GM21526 (cell line): ENCODE measurements around the gene B3GNT2.
"Not testable (repeated sequence)": the region's sequence is repeated elsewhere in the genome, so short reads cannot be mapped to it uniquely, and the experiment has no call there.

Experiments used
- ATAC-seq: cut with Tn5 transposase; IDR thresholded peaks from one replicate; pipeline ENCODE4 v1.9.1; 2021; ENCODE audit warnings: moderate library complexity; ENCODE audit not compliant: unreplicated experiment, low FRiP score

The B3GNT2 gene

GRCh38 chr2:62195421-62196277 lies at the start of gene B3GNT2:
Gene B3GNT2 (plus strand): TSS chr2:62196115. CDS start chr2:62222221, 26,106 bp downstream.
- ATAC-seq: peak; percentile 39

DNA sequence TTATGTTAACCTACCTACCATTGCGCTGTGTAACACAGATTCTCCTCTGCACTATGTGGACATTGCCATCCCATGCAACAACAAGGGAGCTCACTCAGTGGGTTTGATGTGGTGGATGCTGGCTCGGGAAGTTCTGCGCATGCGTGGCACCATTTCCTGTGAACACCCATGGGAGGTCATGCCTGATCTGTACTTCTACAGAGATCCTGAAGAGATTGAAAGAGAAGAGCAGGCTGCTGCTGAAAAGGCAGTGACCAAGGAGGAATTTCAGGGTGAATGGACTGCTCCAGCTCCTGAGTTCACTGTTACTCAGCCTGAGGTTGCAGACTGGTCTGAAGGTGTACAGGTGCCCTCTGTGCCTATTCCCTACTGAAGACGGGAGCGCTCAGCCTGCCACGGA lies 49.1 kb upstream of the B3GNT2 start:
- not testable (repeated sequence) for ATAC-seq

- ATAC-seq: no peak
Measured at GRCh38 chr2:62147610-62148301, 48.2 kb upstream of the B3GNT2 start.

DNA sequence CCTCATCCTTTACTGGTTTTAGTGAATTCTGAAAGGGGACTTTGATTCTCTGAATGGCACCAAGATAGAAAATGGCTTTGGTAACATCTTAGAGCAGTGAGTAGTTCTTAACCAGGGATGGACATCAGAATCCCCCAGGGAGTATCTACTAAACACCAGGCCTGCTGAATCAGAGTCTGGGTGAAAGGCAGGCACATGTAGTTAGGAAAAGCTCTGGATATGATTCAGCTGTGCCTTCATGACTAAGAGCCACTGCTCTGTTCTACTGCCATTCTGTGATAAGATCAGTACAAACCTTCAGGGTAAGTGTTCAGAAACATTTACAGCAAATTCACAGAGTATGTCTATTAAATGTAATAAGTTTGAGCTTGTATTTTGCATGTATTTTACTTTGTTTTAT lies 46.2 kb upstream of the B3GNT2 start:
- ATAC-seq: no peak

DNA sequence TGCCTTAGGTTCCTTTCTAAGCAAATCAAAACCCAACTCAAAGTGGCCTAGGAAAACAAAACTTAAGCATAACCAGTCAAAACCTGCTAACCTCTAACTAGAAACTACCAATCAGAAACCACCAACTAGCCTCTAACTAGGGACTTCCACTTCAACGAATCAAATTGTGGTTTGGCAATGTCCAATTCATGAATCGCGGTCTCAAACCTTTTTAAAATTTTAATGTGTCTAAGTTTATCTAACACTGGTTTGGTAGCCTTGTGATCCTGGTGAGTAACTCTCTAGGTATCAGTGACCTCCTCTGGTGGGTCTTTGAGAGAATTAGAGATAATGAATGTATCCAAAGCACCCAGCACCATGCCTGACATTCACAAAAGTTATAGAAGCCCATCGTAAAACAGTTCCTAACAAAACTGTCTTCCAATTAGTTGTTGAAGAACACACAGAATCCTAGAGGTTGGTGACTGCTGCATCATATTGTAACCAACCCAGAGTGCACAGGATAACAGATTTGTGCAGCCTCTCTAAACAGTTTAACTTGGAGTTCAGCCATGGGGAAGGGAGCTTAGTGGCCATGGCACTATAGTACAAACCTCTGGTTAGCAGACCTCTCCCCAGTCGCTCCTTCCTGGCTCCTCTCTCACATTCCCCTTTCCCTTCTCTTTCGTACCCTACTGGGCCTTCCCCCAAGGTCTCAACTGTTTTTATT lies 45.2 kb upstream of the B3GNT2 start:
- no peak for ATAC-seq

GRCh38 chr2:62151306-62151638 lies 44.6 kb upstream of the B3GNT2 start:
- no peak for ATAC-seq

- ATAC-seq: no peak
Measured at GRCh38 chr2:62152000-62152399, 43.9 kb upstream of the B3GNT2 start.

- ATAC-seq: no peak
Measured at GRCh38 chr2:62156861-62157496, 38.9 kb upstream of the B3GNT2 start.

- ATAC-seq: no peak
Measured at GRCh38 chr2:62158444-62159121, 37.3 kb upstream of the B3GNT2 start.

GRCh38 chr2:62160691-62161090 lies 35.2 kb upstream of the B3GNT2 start:
- ATAC-seq: not testable (repeated sequence)

GRCh38 chr2:62163106-62163831 lies 32.6 kb upstream of the B3GNT2 start:
- no peak for ATAC-seq

DNA sequence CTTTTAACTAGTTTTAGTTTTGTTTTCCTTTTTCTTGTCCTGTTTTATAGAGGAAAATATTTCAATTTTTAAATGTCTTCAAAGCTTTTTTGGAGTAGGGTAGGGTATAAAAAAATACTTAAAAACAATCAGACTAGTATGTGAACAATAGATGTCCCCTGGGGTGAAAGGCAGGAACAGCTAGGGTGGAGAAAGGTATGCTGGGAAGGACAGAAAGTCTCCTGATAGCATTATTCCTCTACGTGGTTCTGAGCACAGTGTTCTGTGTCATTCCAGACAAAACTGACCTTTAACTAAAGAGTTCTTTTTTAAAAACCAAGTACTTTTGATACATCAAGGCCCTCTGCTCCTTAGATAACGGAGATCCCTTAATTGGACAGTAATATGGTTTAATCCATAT lies 32.1 kb upstream of the B3GNT2 start:
- no peak for ATAC-seq

DNA sequence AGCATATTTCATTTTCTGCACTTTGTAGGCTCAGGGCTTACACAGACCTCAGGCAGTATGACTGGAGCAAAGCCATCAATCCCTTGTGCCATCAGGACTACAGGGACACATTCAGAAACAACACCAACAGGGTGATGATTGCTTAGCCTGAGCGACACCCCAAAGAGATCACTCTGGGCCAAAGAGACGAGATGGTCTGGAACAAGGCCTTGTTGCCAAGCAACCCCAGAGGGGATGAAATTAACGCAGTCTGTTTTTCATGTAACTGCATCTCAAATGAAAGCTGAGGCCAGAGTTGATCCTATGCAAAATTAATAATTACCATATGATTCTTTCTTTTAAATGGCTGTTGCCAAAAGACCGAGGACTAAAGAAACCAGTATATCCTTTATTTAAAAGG lies 20.2 kb upstream of the B3GNT2 start:
- ATAC-seq: no peak

- ATAC-seq: no peak
Measured at GRCh38 chr2:62176801-62177200, 19.1 kb upstream of the B3GNT2 start.

DNA sequence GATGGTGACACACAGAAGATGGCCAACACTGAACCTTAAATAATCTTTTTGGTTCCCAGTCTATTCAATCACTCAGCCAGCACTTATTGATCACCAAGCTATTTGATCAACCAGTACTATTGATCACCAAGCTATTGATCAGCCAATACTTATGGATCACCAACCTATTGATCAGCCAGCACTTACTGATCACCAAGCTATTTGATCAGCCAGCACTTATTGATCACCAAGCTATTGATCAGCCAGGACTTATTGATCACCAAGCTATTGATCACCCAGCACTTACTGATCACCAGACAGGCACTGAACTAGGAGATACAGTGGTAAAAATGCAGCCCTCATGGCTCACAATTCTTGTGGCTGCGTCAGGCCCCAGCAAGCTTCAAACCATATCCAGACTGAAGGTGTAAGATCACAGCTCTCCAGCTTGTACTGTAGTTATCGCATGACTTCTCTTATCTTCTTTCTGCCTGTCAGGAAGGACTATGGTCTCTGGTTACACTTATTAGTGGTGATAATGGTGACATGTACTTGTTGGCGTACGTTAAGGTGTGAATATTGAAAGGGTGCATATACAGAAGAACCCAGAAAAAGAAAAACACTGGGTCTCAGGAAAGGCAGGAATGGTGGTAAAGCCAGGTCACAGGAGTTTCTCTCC lies 18.4 kb upstream of the B3GNT2 start:
- no peak for ATAC-seq

DNA sequence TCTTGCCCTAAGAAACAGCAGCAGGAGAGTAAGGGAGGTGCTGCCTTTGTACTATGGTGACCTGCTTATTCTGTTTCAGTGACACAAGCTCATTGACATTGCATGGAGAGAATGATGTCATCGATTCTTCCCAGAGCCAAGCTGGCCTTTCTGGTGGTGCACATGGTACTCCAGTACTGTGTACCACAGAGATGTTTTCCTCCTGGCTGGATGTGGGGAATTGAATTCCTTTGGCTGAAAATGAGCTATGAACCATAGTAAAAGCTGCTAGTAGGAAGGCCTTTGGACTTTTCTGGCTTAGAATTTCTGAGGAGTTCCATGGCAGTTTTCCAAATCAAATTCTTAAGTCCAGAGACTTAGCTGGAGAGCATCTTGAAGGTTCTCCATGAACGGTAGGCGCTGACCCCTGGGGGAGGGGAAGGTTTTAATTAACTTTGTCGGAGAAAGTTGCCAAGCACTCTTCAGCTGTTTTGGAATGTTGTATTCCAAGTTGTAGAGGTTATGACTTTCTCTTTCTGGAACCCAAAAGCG lies 17.1 kb upstream of the B3GNT2 start:
- ATAC-seq: no peak

DNA sequence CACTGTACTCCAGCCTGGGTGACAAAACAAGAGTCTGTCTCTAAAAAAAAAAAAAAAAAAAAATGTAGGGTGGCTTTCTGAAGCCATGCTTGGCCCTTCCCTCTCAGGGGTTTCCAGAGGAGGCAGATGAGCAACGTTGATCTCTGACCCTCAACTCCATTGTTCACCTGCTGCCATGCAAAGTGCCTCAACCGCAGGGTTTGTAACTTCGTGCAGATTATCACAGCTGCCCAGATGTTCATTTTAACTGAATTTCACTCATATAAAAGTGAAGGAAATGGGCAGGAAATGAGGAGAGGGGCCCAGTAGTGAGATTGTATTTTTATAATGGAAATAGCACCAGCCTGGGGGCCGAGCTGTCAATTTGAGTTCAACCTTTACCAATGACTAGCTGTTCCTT lies 14.9 kb upstream of the B3GNT2 start:
- ATAC-seq: no peak

DNA sequence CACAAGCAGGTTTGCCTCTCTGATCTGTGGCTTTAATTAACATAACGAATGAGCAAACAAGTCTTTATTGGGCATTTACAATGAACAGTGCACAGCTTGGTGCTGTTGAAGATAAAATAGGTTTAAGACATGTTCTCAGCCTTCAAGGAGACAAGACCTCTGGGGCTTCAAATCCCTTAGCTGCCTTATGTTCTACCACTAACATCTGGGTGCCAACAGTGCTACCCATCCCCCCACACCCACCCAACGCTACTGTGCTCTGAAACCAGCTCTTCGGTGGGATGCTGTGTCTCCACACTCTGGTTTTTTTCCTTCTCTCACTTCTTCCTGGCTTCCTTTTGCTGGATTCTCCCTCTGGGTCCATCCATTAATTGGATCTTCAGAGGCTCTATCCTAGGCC lies 14.1 kb upstream of the B3GNT2 start:
- ATAC-seq: no peak
